ENCODE results near the gene TSPAN9. TPM values are rescaled to one million over a fixed set of nuclear protein-coding genes. Genes with fewer than 3 reads are reported as not detected.

The TSPAN9 gene
- total RNA-seq, 2 experiments from 2014 or later: 0.07 TPM; not detected in 1

GRCh38 chr12:3135522-3136461, 58.6 kb downstream of the TSPAN9 start:
- CTCF ChIA-PET: interaction anchor here (0.6 to 5.0 kb wide), 14 partner anchors 10 to 624 kb away, joined by 3 to 71 read pairs (median 4); no protein-coding TSS in a partner anchor
- peaks cover 22% of the 10 kb centered on the region for H3K27me3 Mint-ChIP-seq

DNA sequence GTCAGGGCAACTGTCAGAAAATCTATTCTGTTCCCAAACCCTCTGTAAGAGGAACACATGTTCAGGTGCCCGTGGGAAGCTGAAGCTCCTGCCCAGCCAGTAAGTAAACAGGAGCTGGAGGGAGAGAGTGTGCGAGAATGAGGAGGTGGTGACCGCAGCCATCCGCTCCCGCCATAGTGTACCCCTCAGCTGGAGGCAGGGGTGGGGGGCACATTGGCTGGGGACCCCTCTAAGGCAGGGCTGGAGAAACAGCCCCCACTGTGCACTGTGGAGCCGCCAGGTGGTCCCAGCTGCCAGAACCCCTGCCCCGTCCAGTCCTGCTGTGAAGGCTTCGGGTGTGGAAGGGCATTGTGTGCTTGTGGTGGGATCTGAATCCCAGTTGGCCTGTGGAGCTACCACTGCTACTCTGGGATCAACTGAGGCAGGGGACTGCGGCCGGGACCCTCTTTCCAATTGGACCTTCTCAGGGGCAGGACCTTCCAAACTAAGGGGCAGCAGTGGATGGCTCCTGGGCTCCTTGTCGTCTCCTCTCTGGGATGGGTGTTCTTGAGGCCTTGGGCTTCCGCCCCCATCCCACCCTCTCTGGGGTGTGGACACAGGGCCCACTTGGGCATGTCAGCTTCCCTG, 59.6 kb downstream of the TSPAN9 start:
- ChIA-PET POLR2A (no interaction called here), CTCF (interaction anchor here (0.7 to 5.0 kb wide), 9 partner anchors 9 to 140 kb away, joined by 3 to 71 read pairs (median 6); no protein-coding TSS in a partner anchor)
- Mint-ChIP-seq H3K4me3 (no peak overlapping the region), H3K27ac (no peak overlapping the region), H3K27me3 (peaks cover 17% of the 10 kb centered on the region), H3K9me3 (no peaks in the 10 kb centered on the region), H3K4me1 (ENCODE audit: low read depth) (no peaks in the 10 kb centered on the region), H3K36me3 (ENCODE audit: low read depth) (no peaks in the 10 kb centered on the region)
- ATAC-seq (no peak), DNase-seq (no peak)
- intact Hi-C loops (cut with micrococcal nuclease): no loop called here
- no peak for TF ChIP-seq CTCF (IDR thresholded peaks at IDR 0.05)

More at GRCh38 chr12:3135522-3136461, 58.6 kb downstream of the TSPAN9 start:
- Mint-ChIP-seq H3K9me3 (no peaks in the 10 kb centered on the region), H3K4me3 (no peak overlapping the region), H3K4me1 (ENCODE audit: low read depth) (no peaks in the 10 kb centered on the region), H3K36me3 (ENCODE audit: low read depth) (no peaks in the 10 kb centered on the region), H3K27ac (no peak overlapping the region)
- peak; percentile 86 for ATAC-seq
- peak; percentile 49 for DNase-seq
- intact Hi-C loops (cut with micrococcal nuclease): loop anchor here (1.0 to 2.0 kb wide), 2 partner anchors 67 to 140 kb away; no protein-coding TSS in a partner anchor
- POLR2A ChIA-PET: interaction anchor here (0.6 kb wide), 1 partner anchor 17 kb away, joined by 3 read pairs; no protein-coding TSS in a partner anchor
- peak; percentile 68 for TF ChIP-seq CTCF (IDR thresholded peaks at IDR 0.05)

- ChIA-PET POLR2A (no interaction called here), CTCF (interaction anchor here (1.0 to 3.1 kb wide), 4 partner anchors 8 to 163 kb away, joined by 5 to 11 read pairs (median 6); no protein-coding TSS in a partner anchor)
- Mint-ChIP-seq H3K4me1 (ENCODE audit: low read depth) (no peaks in the 10 kb centered on the region), H3K9me3 (no peaks in the 10 kb centered on the region), H3K36me3 (ENCODE audit: low read depth) (no peaks in the 10 kb centered on the region), H3K27ac (no peak overlapping the region), H3K4me3 (no peak overlapping the region), H3K27me3 (peaks cover 13% of the 10 kb centered on the region)
- intact Hi-C loops (cut with micrococcal nuclease): no loop called here
- TF ChIP-seq CTCF (IDR thresholded peaks at IDR 0.05): no peak
- ATAC-seq (no peak), DNase-seq (no peak)
Measured at GRCh38 chr12:3137268-3137781, 60.1 kb downstream of the TSPAN9 start.

- H3K27ac Mint-ChIP-seq: no peak overlapping the region
- intact Hi-C loops (cut with micrococcal nuclease): no loop called here
- POLR2A ChIA-PET: no interaction called here
- CTCF ChIA-PET: interaction anchor here (1.0 to 1.3 kb wide), 2 partner anchors 137 to 162 kb away, joined by 5 read pairs; no protein-coding TSS in a partner anchor
- no peak for ATAC-seq
- TF ChIP-seq CTCF (IDR thresholded peaks at IDR 0.05): no peak
- H3K27me3 Mint-ChIP-seq: peaks cover 10% of the 10 kb centered on the region
- H3K4me3 Mint-ChIP-seq: no peak overlapping the region
- no peak for DNase-seq
- no peaks in the 10 kb centered on the region for H3K4me1 Mint-ChIP-seq (ENCODE audit: low read depth)
- no peaks in the 10 kb centered on the region for H3K36me3 Mint-ChIP-seq (ENCODE audit: low read depth)
- no peaks in the 10 kb centered on the region for H3K9me3 Mint-ChIP-seq
Measured at GRCh38 chr12:3137814-3138445, 60.8 kb downstream of the TSPAN9 start.
